Stimulated activated CD8-positive, alpha-beta memory T cell treated with anti-CD3 and anti-CD28 coated beads, Interleukin-4, amount 100 ng/mL, for 48 hours (primary cell): ENCODE data around the gene ARID5B.

Source experiments
- DNase-seq: peaks from one replicate; pipeline ENCODE4 v3.0.0-alpha.2; 2020

The ARID5B gene

DNA sequence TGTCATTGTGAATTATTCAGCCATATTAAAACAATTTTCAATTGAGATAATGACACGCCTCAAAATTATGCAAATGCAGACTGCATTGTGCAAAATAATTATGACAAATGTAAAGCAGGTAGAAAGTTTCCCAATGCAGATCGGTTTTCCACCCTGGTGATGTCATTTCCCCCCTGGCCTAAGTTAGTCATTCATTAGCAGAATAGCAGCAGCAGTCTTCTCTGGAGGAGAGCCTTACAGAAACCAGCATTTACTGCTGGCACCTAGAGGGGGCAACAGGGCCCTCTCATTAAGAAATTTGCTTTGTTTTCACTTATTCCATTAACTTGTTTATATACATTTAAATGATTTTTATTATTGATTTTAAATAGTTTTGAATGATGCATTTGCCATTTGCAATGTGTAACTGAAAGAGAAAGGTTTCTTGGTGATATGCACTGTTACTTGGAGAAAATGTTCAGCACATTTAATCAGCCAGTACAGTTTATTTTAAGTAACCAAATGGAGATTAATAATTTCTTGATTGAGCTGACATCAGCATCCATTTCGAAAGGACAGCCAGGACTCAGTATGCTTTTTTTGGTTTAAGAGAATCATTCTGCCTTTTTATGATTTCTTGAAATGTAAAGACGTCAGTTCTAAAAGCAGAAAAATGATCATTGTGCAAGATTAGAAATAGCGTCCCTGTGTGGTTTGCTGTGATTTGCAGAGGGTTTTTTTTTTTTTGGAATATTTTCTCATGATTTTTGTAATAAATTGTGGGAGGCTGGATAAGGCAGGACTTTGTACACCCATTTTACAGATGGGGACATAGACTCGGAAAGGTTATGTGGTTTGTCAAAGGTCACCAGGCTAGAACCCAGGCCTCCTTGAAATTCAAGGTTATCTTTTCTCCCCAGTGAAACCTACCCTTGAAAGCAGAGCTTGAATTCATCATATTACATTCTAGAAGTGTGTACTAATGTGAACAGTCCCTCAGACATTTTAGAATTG, 3.5 kb downstream of the ARID5B start:
- DNase-seq = peak; percentile 66

DNA sequence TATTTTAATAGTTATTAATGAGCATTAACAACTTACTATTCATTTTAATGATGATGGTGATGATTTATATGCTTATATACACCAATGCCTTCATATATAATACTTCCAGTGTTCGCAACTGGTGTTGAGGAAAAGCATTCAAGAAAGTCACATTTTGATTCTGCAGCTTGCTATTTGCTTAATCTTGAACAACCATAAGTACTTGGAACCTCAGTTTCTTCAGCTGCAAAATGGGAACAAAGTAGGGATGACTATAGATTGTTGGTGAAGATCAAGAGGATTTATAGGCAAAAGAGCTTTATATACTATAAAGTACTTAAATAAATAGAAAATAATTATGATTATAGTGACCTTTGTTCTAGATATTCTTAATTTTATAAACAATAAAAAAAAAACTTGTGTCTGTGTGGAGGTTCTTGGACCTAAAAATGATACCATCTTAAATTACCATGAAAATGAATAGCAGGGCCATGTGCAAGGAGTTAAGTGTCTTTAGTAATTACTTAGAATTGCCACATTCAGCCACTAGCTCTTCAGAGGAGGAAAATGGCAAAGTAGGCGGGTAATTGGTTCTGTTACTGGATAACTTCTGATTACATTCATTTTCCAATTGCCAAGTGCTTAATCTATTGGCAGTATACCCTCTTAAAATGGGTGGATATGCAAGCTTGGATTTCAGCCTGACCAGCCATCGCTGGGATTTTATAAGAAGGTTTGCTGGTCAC, 4.5 kb downstream of the ARID5B start:
- no peak for DNase-seq

DNA sequence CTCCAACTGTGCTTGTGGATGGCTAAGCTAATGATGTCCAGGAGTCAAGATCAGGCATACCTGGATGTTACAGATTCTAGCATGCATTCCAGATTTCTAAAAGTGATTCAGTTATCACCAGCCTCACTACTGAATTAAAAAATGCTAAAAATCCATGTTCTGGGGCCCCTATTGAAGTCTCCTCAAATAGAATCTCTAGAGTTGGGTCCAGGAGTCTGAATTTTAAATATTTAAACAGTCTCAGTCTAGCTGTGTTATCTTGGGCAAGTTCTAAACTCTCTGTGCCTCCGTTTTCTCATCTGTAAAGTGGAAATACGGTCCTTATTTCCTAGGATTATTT, 5.0 kb downstream of the ARID5B start:
- no peak for DNase-seq

DNA sequence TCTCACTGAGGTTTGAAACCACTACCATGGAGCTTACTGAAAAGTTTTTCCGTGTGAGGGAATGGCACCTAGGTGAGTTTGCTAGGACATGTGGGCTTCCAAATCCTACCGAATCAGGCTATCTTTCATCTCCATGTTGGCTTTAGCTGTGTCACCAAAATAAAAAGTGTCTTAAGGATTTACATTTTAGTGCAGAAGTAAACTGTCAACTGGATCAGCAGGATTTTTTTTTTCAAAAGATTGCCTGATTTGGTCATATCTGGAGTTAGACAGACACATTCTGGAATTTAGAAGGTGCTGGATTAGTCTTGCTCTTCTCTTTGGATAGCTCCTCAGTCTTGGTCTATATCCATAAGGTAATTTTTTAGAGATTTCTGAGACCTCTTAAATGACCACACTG, 5.5 kb downstream of the ARID5B start:
- no peak for DNase-seq

DNA sequence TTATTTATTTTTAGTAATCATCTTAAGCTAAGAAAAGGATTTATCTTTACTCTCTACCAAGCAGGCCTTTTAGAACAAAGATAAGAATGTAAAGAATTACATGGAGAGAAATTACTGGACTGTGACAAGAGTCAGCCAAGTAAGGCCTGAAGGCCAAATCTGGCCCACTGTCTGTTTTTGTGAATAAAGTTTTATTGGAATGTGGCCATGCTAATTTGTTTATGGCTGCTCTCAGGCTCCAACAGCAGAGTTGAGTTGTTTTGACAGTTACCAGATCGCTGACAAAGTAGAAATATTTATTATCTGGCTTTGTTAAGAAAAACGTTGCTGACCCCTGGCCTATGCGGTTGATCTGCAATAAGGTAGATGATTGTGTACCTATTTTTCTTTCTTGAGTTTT, 6.1 kb downstream of the ARID5B start:
- no peak for DNase-seq

- no peak for DNase-seq
Observed at GRCh38 chr10:61910226-61910805, 8.8 kb downstream of the ARID5B start.

DNA sequence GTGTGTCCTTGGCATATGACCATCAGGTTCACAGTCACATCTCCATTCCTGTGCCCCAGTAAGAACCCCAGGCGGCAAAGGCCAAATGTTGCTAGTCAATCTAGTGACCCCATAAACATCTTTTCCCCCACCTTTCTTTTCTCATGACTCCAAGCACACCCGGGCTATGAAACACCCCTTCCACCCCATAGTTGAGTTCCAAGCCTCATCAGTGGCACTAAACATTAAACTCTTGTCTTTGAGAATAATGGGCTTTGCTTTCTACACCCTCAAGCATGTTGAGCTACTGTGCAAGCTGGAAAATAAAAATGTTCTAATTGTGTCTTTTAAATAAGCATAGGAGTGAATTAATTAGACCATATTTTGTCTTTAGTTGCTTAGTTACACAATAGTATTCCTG, 9.4 kb downstream of the ARID5B start:
- no peak for DNase-seq

- no peak for DNase-seq
Observed at GRCh38 chr10:61911425-61911824, 9.9 kb downstream of the ARID5B start.

GRCh38 chr10:61912981-61913380, 11.5 kb downstream of the ARID5B start:
- DNase-seq = no peak

GRCh38 chr10:61918140-61918539, 16.6 kb downstream of the ARID5B start:
- no peak for DNase-seq

DNA sequence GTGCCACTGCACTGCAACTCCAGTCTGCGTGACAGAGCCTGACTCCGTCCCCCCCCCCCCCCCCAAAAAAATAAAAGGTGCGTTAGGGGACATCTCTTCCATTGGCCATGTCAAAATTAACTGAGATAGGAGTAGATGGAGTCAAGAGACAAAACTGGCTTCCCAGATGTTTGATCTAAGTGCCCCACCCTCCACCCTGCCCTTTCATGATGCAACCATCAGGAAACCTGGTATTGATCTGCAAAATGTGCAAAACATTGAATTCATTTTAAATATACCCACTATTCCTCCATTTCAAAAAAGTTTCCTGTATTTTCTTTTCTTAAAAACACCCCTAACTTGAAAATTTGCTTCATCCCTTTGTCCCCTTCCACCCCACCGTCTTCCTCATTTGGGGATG, 17.5 kb downstream of the ARID5B start:
- DNase-seq = no peak

DNA sequence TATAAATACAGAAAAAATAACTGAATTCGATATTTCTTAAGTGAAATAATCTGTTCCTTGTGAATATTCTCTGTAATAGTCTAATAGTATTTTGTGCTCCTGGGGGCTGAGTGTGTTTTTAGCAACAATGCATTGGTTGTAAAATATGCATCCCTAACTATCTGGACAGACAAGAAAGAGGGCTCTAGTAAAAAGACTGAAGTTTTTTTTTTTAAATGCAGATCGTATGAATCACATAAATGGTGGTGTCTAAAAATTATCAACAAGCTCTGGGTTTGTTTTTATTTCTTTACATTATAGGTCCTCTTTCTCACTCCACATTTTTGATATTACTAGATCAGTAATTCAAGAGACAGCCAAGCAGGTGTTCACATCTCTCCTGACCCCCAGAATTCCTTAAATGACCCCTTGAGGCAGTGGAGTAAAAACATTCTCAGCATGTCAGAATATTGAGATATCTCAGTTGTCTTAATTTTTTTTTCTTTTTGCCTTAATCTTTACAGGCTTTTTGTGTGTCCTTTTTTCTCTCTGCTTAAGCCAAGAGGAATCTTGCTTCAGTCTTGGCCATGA, 18.2 kb downstream of the ARID5B start:
- no peak for DNase-seq

DNA sequence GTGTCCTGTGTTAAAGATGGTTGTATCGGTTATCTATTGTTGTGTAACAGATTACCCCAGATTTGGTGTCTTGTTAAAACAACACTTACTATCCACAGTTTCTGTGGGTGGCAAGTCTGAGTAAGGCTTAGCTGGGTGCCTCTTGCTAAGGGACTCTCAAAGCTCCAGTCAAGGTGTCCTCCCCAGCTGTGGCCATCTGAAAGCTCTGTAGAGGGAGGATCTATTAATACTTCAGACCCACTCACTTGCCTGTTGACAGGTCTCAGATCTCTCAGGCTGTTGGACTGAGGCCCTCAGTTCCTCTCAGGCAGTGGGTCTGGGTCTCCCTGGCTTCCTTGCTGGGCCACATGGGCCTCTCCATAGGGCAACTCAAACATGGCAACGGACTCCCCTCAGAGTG, 19.6 kb downstream of the ARID5B start:
- DNase-seq = no peak

- DNase-seq = no peak
Observed at GRCh38 chr10:61923210-61923949, 21.9 kb downstream of the ARID5B start.

GRCh38 chr10:61923950-61924274, 22.4 kb downstream of the ARID5B start:
- no peak for DNase-seq

GRCh38 chr10:61929555-61929954, 28.1 kb downstream of the ARID5B start:
- DNase-seq = no peak

GRCh38 chr10:61931620-61932332, 30.3 kb downstream of the ARID5B start:
- no peak for DNase-seq

DNA sequence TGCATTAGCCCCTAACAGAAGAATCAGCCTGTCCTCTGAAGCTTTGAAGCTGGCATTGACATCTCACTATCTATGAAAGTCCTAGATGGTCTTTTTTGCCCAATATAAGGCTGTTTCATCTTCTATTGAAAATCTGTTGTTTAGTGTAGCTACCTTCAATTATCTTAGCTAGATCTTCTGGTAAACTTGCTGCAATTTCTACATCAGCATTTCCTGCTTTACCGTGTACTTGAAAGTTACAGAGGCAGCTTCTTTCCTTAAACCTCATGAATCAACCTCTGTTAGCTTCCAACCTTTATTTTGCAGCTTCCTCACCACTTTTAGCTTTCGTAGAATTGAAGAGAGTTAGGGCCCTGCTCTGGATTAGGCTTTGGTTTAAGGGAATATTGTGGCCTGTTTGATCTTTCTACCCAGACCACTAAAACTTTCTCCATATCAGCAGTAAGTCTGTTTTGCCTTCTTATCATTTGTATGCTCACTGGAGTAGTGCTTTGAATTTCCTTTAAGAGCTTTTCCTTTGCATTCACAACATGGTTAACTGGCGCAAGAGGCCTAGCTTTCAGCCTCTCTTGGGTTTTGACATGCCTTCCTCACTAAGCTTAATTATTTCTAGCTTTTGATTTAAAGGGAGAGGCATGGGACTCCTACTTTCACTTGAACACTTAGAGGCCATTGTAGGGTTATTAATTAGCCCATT, 32.5 kb downstream of the ARID5B start:
- no peak for DNase-seq

GRCh38 chr10:61935077-61935476, 33.6 kb downstream of the ARID5B start:
- no peak for DNase-seq

DNA sequence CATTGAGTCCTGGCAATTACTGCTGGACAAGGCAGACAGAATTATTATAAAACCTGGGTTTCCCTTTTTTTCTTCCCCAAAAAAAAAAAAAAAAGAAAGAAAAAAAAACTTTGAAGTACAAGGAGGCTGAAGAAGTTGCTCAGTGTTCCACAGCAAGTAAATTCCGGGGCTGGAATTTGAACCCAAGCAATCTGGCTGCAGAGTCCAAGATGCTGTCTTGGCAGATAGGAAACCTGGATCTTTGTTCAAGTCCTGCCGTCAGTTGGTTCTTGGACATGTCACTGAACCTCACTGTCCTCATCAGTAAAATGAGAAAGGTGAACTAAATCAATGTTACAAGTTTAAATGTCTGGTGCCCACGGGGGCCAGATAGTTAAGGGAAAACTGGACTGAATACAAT, 35.3 kb downstream of the ARID5B start:
- DNase-seq = no peak

GRCh38 chr10:61937631-61938351, 36.3 kb downstream of the ARID5B start:
- DNase-seq = no peak
